ENCODE data around the gene MAP4K5. TPM values are rescaled to one million over a fixed set of nuclear protein-coding genes. Genes with fewer than 3 reads are reported as not detected.
"Not testable (repeated sequence)": the region's sequence is repeated elsewhere in the genome, so short reads cannot be mapped to it uniquely, and the experiment has no call there.

The MAP4K5 gene
- total and polyA plus RNA-seq, 9 donors, result 32.4 to 202 (median 63.8) TPM

DNA sequence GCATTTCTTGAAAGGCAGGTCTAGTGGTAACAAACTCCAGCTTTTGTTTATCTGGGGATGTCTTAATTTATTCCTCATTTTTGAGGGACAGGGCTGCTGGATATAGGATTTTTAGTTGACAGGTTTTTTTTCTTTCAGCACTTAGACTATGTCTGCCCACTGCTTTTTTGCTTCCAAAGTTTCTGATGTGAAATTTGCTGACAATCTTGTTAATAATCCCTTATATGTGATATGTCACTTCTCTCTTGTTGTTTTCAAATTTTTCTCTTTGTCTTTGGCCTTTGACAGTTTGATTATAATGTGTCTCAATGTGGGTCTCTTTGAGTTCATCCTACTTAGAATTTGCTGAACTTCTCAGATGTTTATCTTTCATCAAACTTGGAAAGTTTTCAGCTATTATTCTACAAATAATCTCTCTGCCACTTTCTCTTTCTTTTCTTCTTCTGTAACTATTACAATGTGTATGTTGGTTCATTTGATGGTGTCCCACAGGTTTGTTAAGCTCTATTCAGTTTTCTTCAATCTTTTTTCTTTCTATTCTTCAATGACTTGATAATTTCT is 37.4 kb upstream of the MAP4K5 start:
- no peak for DNase-seq
- Histone ChIP-seq H3K27me3 (no peaks in the 10 kb centered on the region), H3K4me3 (no peak overlapping the region), H3K4me1 (ENCODE audit: insufficient read depth) (no peaks in the 10 kb centered on the region), H3K9me3 (no peaks in the 10 kb centered on the region), H3K36me3 (no peaks in the 10 kb centered on the region), H3K27ac (no peak overlapping the region)
- intact Hi-C loops (cut with DNase I), result no loop called here
- TF ChIP-seq POLR2A (IDR thresholded peaks at IDR 0.05), result no peak
- TF ChIP-seq EP300 (IDR thresholded peaks at IDR 0.05), result no peak
- TF ChIP-seq CTCF (IDR thresholded peaks at IDR 0.05), result no peak

GRCh38 chr14:50562841-50563240 is 30.5 kb upstream of the MAP4K5 start:
- no peak overlapping the region for H3K27ac ChIP-seq
- H3K4me3 ChIP-seq, result no peak overlapping the region
- no peak for DNase-seq
- H3K4me1 ChIP-seq (ENCODE audit: insufficient read depth), result no peaks in the 10 kb centered on the region
- intact Hi-C loops (cut with DNase I), result no loop called here
- no peaks in the 10 kb centered on the region for H3K36me3 ChIP-seq
- no peak for TF ChIP-seq EP300 (IDR thresholded peaks at IDR 0.05)
- no peak for TF ChIP-seq CTCF (IDR thresholded peaks at IDR 0.05)
- no peak for TF ChIP-seq POLR2A (IDR thresholded peaks at IDR 0.05)
- no peaks in the 10 kb centered on the region for H3K9me3 ChIP-seq
- no peaks in the 10 kb centered on the region for H3K27me3 ChIP-seq
- WGBS, 3 donors, result 70 to 75% (median 75%) methylated on average over 1 of the region's 1 CpG

GRCh38 chr14:50560931-50561285 is 28.5 kb upstream of the MAP4K5 start:
- H3K4me3 ChIP-seq, result peak overlapping the region; percentile 64
- no peaks in the 10 kb centered on the region for H3K27me3 ChIP-seq
- intact Hi-C loops (cut with DNase I), result no loop called here
- peak; percentile 82 to 90 (median 84) for DNase-seq
- no peaks in the 10 kb centered on the region for H3K36me3 ChIP-seq
- no peak for TF ChIP-seq EP300 (IDR thresholded peaks at IDR 0.05)
- peak; percentile 68 for TF ChIP-seq POLR2A (IDR thresholded peaks at IDR 0.05)
- TF ChIP-seq CTCF (IDR thresholded peaks at IDR 0.05), result no peak
- WGBS, 3 donors, result 0 to 1% (median 0%) methylated on average over 21 of the region's 21 CpGs
- H3K9me3 ChIP-seq, result no peaks in the 10 kb centered on the region
- no peaks in the 10 kb centered on the region for H3K4me1 ChIP-seq (ENCODE audit: insufficient read depth)
- H3K27ac ChIP-seq, result peak overlapping the region; percentile 91 to 93

DNA sequence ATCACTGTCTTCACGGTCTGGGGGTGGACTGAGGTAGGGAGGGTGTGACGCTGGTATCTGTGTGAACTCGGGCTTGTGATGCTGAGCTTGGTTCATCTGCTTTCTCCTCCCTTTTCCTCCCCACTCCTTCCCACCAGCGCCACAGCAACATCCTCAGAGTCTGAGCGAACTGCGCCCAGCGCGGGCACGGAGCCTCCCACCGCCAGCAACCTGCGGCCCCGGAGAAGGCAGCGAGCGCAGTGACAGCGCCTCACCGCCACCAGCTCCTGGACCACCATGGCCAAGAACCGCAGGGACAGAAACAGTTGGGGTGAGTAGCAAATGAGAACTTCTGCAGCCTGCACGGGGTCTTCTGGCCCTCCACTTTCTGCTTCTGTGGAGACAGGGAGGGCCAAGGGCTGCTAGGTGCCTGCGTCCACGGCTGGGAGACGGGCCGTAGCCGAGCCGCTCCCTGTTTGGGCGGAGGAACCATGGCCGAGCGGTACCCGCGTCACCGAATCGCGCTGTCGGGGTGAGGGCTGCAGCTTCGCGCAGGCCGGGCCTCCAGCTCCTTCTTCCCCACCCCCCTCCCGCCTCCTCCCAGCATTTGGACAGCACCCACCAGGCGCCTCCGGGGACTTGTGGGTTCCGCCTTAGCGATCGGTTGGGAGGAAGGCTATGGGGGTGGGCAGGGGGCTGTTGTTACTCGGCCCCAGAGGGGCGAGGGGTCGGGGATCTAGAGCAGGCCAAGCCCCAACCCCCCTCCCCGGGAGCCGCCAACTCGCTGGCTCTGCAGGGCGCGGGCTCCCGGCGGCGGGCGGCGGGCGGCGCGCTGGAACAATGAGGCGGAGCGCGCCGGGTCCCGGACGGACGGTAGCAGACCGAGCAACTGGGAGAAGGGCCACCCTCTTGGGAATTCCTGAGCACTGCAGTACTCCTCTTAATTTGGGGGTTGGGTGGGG is 27.9 kb upstream of the MAP4K5 start, which contains the start of gene ATL1:
ATL1 (plus strand) TSS at position 156 of the 941 bp plus-strand sequence; CDS start at position 277, 121 bp downstream.
- Histone ChIP-seq H3K27ac (peak within 1 kb of the TSS; percentile 91 to 93), H3K4me1 (ENCODE audit: insufficient read depth) (no peaks in the 10 kb centered on the region), H3K4me3 (peak within 1 kb of the TSS; percentile 64), H3K36me3 (no peaks in the 10 kb centered on the region), H3K9me3 (no peaks in the 10 kb centered on the region), H3K27me3 (no peaks in the 10 kb centered on the region)
- TF ChIP-seq CTCF (IDR thresholded peaks at IDR 0.05) (no peak), EP300 (IDR thresholded peaks at IDR 0.05) (no peak), POLR2A (IDR thresholded peaks at IDR 0.05) (peak; percentile 51)
- WGBS, 3 donors, result 0 to 1% (median 0%) methylated on average over 61 to 66 of the region's 66 CpGs
- peak; percentile 72 to 84 (median 75) for DNase-seq
- intact Hi-C loops (cut with DNase I), result no loop called here

DNA sequence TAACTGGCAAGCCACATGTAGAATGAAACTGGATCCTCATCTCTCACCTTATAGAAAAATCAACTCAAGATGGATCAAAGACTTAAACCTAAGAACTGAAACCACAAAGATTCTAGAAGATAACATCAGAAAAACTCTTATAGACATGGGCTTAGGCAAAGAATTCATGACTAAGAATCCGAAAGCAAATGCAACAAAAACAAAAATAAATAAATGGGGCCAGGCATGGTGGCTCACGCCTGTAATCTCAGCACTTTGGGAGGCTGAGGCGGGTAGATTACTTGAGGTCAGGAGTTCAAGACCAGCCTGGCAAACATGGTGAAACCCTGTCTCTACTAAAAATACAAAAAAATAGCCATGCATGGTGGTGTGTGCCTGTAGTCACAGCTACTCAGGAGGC is 20.4 kb upstream of the MAP4K5 start:
- H3K27me3 ChIP-seq; H3K27ac ChIP-seq; H3K9me3 ChIP-seq; intact Hi-C loops (cut with DNase I); H3K4me1 ChIP-seq (ENCODE audit: insufficient read depth); H3K4me3 ChIP-seq; DNase-seq; H3K36me3 ChIP-seq: not testable (repeated sequence)
- WGBS, 3 donors, result 75 to 88% (median 80%) methylated on average over 3 of the region's 3 CpGs

All from ovary (tissue), 9 donors.